ENCODE results near the gene FBXL16. TPM values are rescaled to one million over a fixed set of nuclear protein-coding genes. Genes with fewer than 3 reads are reported as not detected.
A peak's percentile ranks its signal among the peaks of the same experiment; 100 is the strongest.

The FBXL16 gene
- total and polyA plus RNA-seq, 2 of the 13 experiments (the other 11 are each of a cell fraction or from before 2014, with no cell fraction given): 0.22 to 2.0 TPM

DNA sequence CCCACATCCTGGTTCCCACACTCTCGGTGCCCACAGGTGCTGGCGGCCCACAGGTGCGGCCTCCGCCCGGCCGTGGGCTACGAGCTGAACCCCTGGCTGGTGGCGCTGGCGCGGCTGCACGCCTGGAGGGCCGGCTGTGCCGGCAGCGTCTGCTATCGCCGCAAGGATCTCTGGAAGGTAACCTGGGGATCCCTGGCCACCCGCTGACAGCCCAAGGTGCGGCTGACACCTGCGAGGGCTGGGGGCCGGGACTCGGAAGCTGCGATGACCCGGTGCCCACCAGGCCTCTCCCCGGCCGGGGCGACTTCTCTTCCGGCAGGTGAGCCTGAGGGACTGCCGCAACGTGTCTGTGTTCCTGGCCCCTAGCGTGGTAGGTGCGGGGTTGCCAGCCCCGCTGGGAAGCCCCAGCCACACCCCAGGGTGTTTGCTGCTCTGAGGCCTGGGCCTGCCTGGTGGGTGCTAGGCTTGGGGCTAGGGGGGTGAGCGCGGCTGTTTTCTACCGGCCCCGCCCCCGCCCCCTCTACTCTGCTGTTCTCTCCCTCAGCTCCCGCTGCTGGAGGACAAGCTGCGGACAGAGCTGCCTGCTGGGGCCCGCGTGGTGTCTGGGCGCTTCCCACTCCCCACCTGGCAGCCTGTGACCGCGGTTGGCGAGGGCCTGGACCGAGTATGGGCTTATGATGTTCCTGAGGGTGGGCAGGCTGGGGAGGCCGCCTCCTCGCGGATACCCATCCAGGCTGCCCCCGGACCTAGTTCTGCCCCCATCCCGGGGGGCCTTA, 16.4 kb upstream of the FBXL16 start (continued):
- TF ChIP-seq ELF3 (CRISPR knock-in tag; IDR thresholded peaks at IDR 0.05): no peak
- no peak for TF ChIP-seq SRSF9 (IDR thresholded peaks at IDR 0.05; ENCODE audit: borderline replicate concordance, insufficient read depth, low read depth, low read length, poor library complexity, severe bottlenecking)
- TF ChIP-seq ZNF549 (CRISPR knock-in tag; IDR thresholded peaks at IDR 0.05): no peak
- no peak for TF ChIP-seq RXRA (CRISPR knock-in tag; IDR thresholded peaks at IDR 0.05)
- no peak for TF ChIP-seq RBFOX2 (IDR thresholded peaks at IDR 0.05; ENCODE audit: low read depth, low read length)
- TF ChIP-seq ZNF550 (CRISPR knock-in tag; IDR thresholded peaks at IDR 0.05; ENCODE audit: borderline replicate concordance): no peak
- TF ChIP-seq ZNF878 (CRISPR knock-in tag; IDR thresholded peaks at IDR 0.05): no peak
- TF ChIP-seq ATAD3A (CRISPR knock-in tag; IDR thresholded peaks at IDR 0.05): no peak
- no peak for TF ChIP-seq PHF21A (CRISPR knock-in tag; IDR thresholded peaks at IDR 0.05)
- TF ChIP-seq, protein P1, sequence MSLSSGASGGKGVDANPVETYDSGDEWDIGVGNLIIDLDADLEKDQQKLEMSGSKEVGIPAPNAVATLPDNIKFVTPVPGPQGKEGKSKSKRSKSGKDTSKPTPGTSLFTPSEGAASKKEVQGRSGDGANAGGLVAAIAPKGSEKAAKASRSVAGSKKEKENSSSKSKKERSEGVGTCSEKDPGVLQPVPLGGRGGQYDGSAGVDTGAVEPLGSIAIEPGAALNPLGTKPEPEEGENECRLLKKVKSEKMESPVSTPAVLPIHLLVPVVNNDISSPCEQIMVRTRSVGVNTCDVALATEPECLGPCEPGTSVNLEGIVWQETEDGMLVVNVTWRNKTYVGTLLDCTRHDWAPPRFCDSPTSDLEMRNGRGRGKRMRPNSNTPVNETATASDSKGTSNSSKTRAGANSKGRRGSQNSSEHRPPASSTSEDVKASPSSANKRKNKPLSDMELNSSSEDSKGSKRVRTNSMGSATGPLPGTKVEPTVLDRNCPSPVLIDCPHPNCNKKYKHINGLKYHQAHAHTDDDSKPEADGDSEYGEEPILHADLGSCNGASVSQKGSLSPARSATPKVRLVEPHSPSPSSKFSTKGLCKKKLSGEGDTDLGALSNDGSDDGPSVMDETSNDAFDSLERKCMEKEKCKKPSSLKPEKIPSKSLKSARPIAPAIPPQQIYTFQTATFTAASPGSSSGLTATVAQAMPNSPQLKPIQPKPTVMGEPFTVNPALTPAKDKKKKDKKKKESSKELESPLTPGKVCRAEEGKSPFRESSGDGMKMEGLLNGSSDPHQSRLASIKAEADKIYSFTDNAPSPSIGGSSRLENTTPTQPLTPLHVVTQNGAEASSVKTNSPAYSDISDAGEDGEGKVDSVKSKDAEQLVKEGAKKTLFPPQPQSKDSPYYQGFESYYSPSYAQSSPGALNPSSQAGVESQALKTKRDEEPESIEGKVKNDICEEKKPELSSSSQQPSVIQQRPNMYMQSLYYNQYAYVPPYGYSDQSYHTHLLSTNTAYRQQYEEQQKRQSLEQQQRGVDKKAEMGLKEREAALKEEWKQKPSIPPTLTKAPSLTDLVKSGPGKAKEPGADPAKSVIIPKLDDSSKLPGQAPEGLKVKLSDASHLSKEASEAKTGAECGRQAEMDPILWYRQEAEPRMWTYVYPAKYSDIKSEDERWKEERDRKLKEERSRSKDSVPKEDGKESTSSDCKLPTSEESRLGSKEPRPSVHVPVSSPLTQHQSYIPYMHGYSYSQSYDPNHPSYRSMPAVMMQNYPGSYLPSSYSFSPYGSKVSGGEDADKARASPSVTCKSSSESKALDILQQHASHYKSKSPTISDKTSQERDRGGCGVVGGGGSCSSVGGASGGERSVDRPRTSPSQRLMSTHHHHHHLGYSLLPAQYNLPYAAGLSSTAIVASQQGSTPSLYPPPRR (CRISPR knock-in tag; IDR thresholded peaks at IDR 0.05; ENCODE audit: borderline replicate concordance): 0 out of 2 replicates have a peak, but pooled peaks have one; percentile 4
- no peak for TF ChIP-seq KMT2A (CRISPR knock-in tag; IDR thresholded peaks at IDR 0.05)
- TF ChIP-seq ZNF230 (CRISPR knock-in tag; IDR thresholded peaks at IDR 0.05): no peak
- TF ChIP-seq PRMT3 (CRISPR knock-in tag; IDR thresholded peaks at IDR 0.05; ENCODE audit: borderline replicate concordance, low read depth): no peak
- no peak for TF ChIP-seq NFIB (CRISPR knock-in tag; IDR thresholded peaks at IDR 0.05; ENCODE audit: borderline replicate concordance)
- no peak for TF ChIP-seq ZFP36L2 (CRISPR knock-in tag; IDR thresholded peaks at IDR 0.05)
- TF ChIP-seq, protein P2, sequence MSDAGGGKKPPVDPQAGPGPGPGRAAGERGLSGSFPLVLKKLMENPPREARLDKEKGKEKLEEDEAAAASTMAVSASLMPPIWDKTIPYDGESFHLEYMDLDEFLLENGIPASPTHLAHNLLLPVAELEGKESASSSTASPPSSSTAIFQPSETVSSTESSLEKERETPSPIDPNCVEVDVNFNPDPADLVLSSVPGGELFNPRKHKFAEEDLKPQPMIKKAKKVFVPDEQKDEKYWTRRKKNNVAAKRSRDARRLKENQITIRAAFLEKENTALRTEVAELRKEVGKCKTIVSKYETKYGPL (CRISPR knock-in tag; IDR thresholded peaks at IDR 0.05): no peak
- TF ChIP-seq MAZ (IDR thresholded peaks at IDR 0.05; ENCODE audit: borderline replicate concordance, low read depth, low read length): no peak
- TF ChIP-seq MAZ (CRISPR knock-in tag; IDR thresholded peaks at IDR 0.05; ENCODE audit: low read depth): no peak
- TF ChIP-seq, protein P3, sequence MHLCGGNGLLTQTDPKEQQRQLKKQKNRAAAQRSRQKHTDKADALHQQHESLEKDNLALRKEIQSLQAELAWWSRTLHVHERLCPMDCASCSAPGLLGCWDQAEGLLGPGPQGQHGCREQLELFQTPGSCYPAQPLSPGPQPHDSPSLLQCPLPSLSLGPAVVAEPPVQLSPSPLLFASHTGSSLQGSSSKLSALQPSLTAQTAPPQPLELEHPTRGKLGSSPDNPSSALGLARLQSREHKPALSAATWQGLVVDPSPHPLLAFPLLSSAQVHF (CRISPR knock-in tag; IDR thresholded peaks at IDR 0.05): no peak
- TF ChIP-seq ZNF724P (CRISPR knock-in tag; IDR thresholded peaks at IDR 0.05; ENCODE audit: borderline replicate concordance): no peak
- TF ChIP-seq ZNF839 (CRISPR knock-in tag; IDR thresholded peaks at IDR 0.05; ENCODE audit: borderline replicate concordance): no peak
- TF ChIP-seq, protein P4, sequence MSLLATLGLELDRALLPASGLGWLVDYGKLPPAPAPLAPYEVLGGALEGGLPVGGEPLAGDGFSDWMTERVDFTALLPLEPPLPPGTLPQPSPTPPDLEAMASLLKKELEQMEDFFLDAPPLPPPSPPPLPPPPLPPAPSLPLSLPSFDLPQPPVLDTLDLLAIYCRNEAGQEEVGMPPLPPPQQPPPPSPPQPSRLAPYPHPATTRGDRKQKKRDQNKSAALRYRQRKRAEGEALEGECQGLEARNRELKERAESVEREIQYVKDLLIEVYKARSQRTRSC (CRISPR knock-in tag; IDR thresholded peaks at IDR 0.05; ENCODE audit: low read depth): 0 out of 2 replicates have a peak, but pooled peaks have one; percentile 3
- TF ChIP-seq, protein P5, sequence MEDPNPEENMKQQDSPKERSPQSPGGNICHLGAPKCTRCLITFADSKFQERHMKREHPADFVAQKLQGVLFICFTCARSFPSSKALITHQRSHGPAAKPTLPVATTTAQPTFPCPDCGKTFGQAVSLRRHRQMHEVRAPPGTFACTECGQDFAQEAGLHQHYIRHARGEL (CRISPR knock-in tag; IDR thresholded peaks at IDR 0.05): 0 out of 2 replicates have a peak, but pooled peaks have one; percentile 6
